Endothelial cell of umbilical vein (primary cell): ENCODE results near the gene ZNF276.

Experiments
- EZH2 ChIP-seq: IDR thresholded peaks from 2 replicates; pipeline ENCODE4 v1.6.1; 2012; ENCODE audit warnings: borderline replicate concordance, low read depth, mild to moderate bottlenecking, moderate library complexity, low read length, inconsistent platforms; ENCODE audit not compliant: severe bottlenecking
- POLR2A ChIP-seq: IDR thresholded peaks from 2 replicates; pipeline ENCODE4 v1.6.1; 2012; ENCODE audit warnings: low read depth, mild to moderate bottlenecking, control low read depth, low read length
- POLR2AphosphoS5 ChIP-seq: IDR thresholded peaks from 2 replicates; pipeline ENCODE4 v1.6.1; 2012; ENCODE audit warnings: low read depth, mild to moderate bottlenecking, control low read depth, low read length, moderate library complexity; ENCODE audit not compliant: insufficient read depth
- TF ChIP-seq, protein P1 (sequence below), 2 donors: IDR thresholded peaks; 1 replicate in 1 of 2; 2 replicates in 1 of 2; pipeline ENCODE4 v1.5.1; 2011; ENCODE audit warnings: low read length in 2 of 2, mild to moderate bottlenecking in 2 of 2, moderate library complexity in 2 of 2, control low read depth in 1 of 2, inconsistent platforms in 1 of 2, low read depth in 1 of 2; ENCODE audit not compliant: insufficient read depth in 1 of 2; ENCODE audit errors: extremely low read depth in 1 of 2

DNA sequence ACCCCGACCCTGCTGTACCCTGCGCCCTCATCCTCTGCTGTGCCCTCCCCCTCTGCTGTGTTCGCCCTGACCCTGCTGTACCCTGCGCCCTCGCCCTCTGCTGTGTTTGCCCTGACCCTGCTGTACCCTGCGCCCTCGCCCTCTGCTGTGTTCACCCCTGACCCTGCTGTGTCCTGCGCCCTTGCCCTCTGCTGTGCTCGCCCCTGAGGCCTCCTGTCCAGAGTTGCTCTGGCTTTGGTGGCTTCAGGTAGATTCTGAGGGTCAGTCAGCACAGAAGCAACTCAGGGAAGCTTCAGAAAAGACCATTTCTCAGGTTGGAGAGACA, 11.5 kb downstream of the ZNF276 start:
- TF ChIP-seq POLR2A = no peak
- TF ChIP-seq, protein P1, sequence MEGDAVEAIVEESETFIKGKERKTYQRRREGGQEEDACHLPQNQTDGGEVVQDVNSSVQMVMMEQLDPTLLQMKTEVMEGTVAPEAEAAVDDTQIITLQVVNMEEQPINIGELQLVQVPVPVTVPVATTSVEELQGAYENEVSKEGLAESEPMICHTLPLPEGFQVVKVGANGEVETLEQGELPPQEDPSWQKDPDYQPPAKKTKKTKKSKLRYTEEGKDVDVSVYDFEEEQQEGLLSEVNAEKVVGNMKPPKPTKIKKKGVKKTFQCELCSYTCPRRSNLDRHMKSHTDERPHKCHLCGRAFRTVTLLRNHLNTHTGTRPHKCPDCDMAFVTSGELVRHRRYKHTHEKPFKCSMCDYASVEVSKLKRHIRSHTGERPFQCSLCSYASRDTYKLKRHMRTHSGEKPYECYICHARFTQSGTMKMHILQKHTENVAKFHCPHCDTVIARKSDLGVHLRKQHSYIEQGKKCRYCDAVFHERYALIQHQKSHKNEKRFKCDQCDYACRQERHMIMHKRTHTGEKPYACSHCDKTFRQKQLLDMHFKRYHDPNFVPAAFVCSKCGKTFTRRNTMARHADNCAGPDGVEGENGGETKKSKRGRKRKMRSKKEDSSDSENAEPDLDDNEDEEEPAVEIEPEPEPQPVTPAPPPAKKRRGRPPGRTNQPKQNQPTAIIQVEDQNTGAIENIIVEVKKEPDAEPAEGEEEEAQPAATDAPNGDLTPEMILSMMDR (IDR thresholded peaks at IDR 0.05; ENCODE audit: extremely low read depth in 1 of 2, insufficient read depth in 1 of 2, low read depth in 1 of 2, low read length in 2 of 2) = no peak
- no peak for TF ChIP-seq EZH2
- no peak for TF ChIP-seq POLR2AphosphoS5
